SK-N-SH (cell line): ENCODE results near the gene ZNF777. TPM values are rescaled to one million over a fixed set of nuclear protein-coding genes. Genes with fewer than 3 reads are reported as not detected.

Experiments
- CTCF ChIA-PET: fragments of 300-600, 350-600 bp; formaldehyde crosslinking; extraction: SDS; loops from one replicate; lab custom pipeline; 2021; lab: Yijun Ruan, JAX
- POLR2A ChIA-PET: fragments of 350-600 bp; sonication (Branson Sonifier 250); formaldehyde crosslinking; extraction: SDS; loops from one replicate; lab custom pipeline; 2020; ENCODE audit warnings: antibody characterized with exemption, inconsistent platforms; lab: Yijun Ruan, JAX
- DNase-seq: peaks from one replicate; pipeline ENCODE4 v3.0.0; 2012
- H2AFZ ChIP-seq: fragments of 200-600 bp; sonication (generic); 2 replicates; pipeline ENCODE4 v1.8.1; 2016; ENCODE audit warnings: antibody characterized with exemption, mild to moderate bottlenecking, low read depth
- H3F3A ChIP-seq: fragments of 200-600 bp; sonication (generic); replicated peaks from 2 replicates; pipeline ENCODE3; 2016; ENCODE audit warnings: antibody characterized with exemption, mild to moderate bottlenecking; ENCODE audit not compliant: insufficient read depth
- H3K27ac ChIP-seq, 2 experiments: fragments of 200-500 bp in 1 of 2; fragments of 200-600 bp in 1 of 2; sonication (Bioruptor generic) in 1 of 2; sonication (generic), shearing (Covaris generic) in 1 of 2; 2 replicates each; pipeline versions ENCODE4 v1.5.1 to v1.6.1; 2014 to 2016; ENCODE audit warnings: low read depth in 2 of 2, inconsistent platforms in 1 of 2, low read length in 1 of 2, mild to moderate bottlenecking in 1 of 2, mixed read lengths in 1 of 2
- H3K27me3 ChIP-seq: fragments of 200-600 bp; sonication (generic), shearing (Covaris generic); 2 replicates; pipeline ENCODE4 v1.6.1; 2016; ENCODE audit warnings: mixed run types; ENCODE audit not compliant: insufficient read depth
- H3K36me3 ChIP-seq, 2 experiments: fragments of 200-500 bp in 1 of 2; fragments of 200-600 bp in 1 of 2; sonication (Bioruptor generic) in 1 of 2; sonication (generic) in 1 of 2; replicated peaks in 1 of 2; 2 replicates each; pipeline versions ENCODE3 to v1.5.1; 2014 to 2016; ENCODE audit warnings: low read length in 1 of 2, mild to moderate bottlenecking in 1 of 2; ENCODE audit not compliant: insufficient read depth in 2 of 2, control insufficient read depth in 1 of 2
- H3K4me1 ChIP-seq, 2 experiments: fragments of 200-500 bp in 1 of 2; fragments of 200-600 bp in 1 of 2; sonication (Bioruptor generic) in 1 of 2; sonication (generic), shearing (Covaris generic) in 1 of 2; 2 replicates each; pipeline versions ENCODE4 v1.5.1 to v1.6.1; 2014 to 2016; ENCODE audit warnings: low read depth in 1 of 2, low read length in 1 of 2, mixed run types in 1 of 2; ENCODE audit not compliant: insufficient read depth in 2 of 2, control insufficient read depth in 1 of 2
- H3K4me2 ChIP-seq: fragments of 200-600 bp; sonication (generic), shearing (Covaris generic); 2 replicates; pipeline ENCODE4 v1.6.1; 2017; ENCODE audit warnings: mixed run types
- H3K4me3 ChIP-seq, 2 experiments: fragments of 200-500 bp in 1 of 2; fragments of 200-600 bp in 1 of 2; sonication (Bioruptor generic) in 1 of 2; sonication (generic), shearing (Covaris generic) in 1 of 2; 2 replicates each; pipeline versions ENCODE4 v1.5.1 to v1.8.1; 2014 to 2016; ENCODE audit warnings: low read depth in 2 of 2, inconsistent platforms in 1 of 2, low read length in 1 of 2, mild to moderate bottlenecking in 1 of 2, mixed read lengths in 1 of 2, moderate library complexity in 1 of 2
- H3K79me2 ChIP-seq: fragments of 200-600 bp; sonication (generic); 2 replicates; pipeline ENCODE4 v1.8.1; 2017; ENCODE audit warnings: mild to moderate bottlenecking; ENCODE audit not compliant: insufficient read depth
- H3K9ac ChIP-seq: fragments of 200-600 bp; sonication (generic); 2 replicates; pipeline ENCODE4 v1.6.1; 2017; ENCODE audit warnings: mixed run types
- H3K9me2 ChIP-seq: fragments of 200-600 bp; sonication (generic); 2 replicates; pipeline ENCODE4 v1.6.1; 2017; ENCODE audit warnings: mixed run types
- H3K9me3 ChIP-seq: fragments of 200-600 bp; sonication (generic); 2 replicates; pipeline ENCODE4 v1.6.1; 2017; ENCODE audit warnings: mixed run types, mild to moderate bottlenecking, moderate library complexity
- H4K20me1 ChIP-seq: fragments of 200-600 bp; sonication (generic); 2 replicates; pipeline ENCODE4 v1.6.1; 2017; ENCODE audit warnings: mild to moderate bottlenecking, mixed run types; ENCODE audit not compliant: insufficient read depth
- CHD2 ChIP-seq: fragments of 150-350 bp; IDR thresholded peaks from 2 replicates; pipeline ENCODE4 v1.6.1; 2018; ENCODE audit warnings: low read length; ENCODE audit not compliant: partially characterized antibody
- ELF1 ChIP-seq: IDR thresholded peaks from 2 replicates; pipeline ENCODE4 v1.4.0; 2012
- EP300 ChIP-seq, 2 experiments: IDR thresholded peaks; 2 replicates each; pipeline versions ENCODE4 v1.4.0 to v1.6.1; 2012; ENCODE audit warnings: borderline replicate concordance in 1 of 2, low read depth in 1 of 2, low read length in 1 of 2
- EZH2phosphoT487 ChIP-seq: fragments of 200-600 bp; sonication (generic); IDR thresholded peaks from 2 replicates; pipeline ENCODE4 v1.6.1; 2017; ENCODE audit warnings: low read depth, mixed run types, mild to moderate bottlenecking, antibody characterized with exemption, moderate library complexity, borderline replicate concordance
- FOXJ3 ChIP-seq: sonication (generic); formaldehyde crosslinking; IDR thresholded peaks from 2 replicates; pipeline ENCODE4 v1.5.1; 2020; ENCODE audit warnings: mild to moderate bottlenecking, missing genetic modification reagents
- GABPA ChIP-seq: IDR thresholded peaks from 2 replicates; pipeline ENCODE4 v1.4.0; 2012; ENCODE audit warnings: low read depth, mild to moderate bottlenecking
- JUND ChIP-seq: IDR thresholded peaks from 2 replicates; pipeline ENCODE4 v1.4.0; 2012
- MEF2A ChIP-seq: IDR thresholded peaks from 2 replicates; pipeline ENCODE4 v1.4.0; 2012; ENCODE audit warnings: low read depth, borderline replicate concordance
- MXI1 ChIP-seq: IDR thresholded peaks from 2 replicates; pipeline ENCODE4 v1.6.1; 2012; ENCODE audit warnings: mild to moderate bottlenecking, low read depth, low read length, improper control_type of control experiment
- NFIC ChIP-seq: IDR thresholded peaks from 2 replicates; pipeline ENCODE4 v1.4.0; 2012; ENCODE audit warnings: borderline replicate concordance
- RCOR1 ChIP-seq: fragments of 150-350 bp; IDR thresholded peaks from 2 replicates; pipeline ENCODE4 v1.6.1; 2017; ENCODE audit warnings: antibody characterized with exemption, low read length
- RFX5 ChIP-seq: IDR thresholded peaks from 2 replicates; pipeline ENCODE4 v1.6.1; 2012; ENCODE audit warnings: mild to moderate bottlenecking, improper control_type of control experiment, low read length
- SMC3 ChIP-seq: IDR thresholded peaks from 2 replicates; pipeline ENCODE4 v1.6.1; 2012; ENCODE audit warnings: low read depth, low read length, improper control_type of control experiment
- YY1 ChIP-seq: IDR thresholded peaks from 2 replicates; pipeline ENCODE4 v1.4.0; 2012; ENCODE audit warnings: low read depth, mild to moderate bottlenecking
- polyA plus RNA-seq, 3 experiments: library from polyadenylated mRNA; depleted of rRNA; stranded (reverse); fragments of >200 nt; gene quantifications; 2 replicates each; pipeline ENCODE4 v1.2.3, GENCODE V29; 2012
- TF ChIP-seq, protein P1 (sequence below): fragments of 150-350 bp; IDR thresholded peaks from 2 replicates; pipeline ENCODE4 v1.6.1; 2017; ENCODE audit warnings: antibody characterized with exemption, low read length, low read depth, borderline replicate concordance
- TF ChIP-seq, protein P2 (sequence below): IDR thresholded peaks from 2 replicates; pipeline ENCODE4 v1.6.1; 2012; ENCODE audit warnings: mild to moderate bottlenecking, low read depth, low read length, moderate library complexity
- TF ChIP-seq, protein P3 (sequence below): IDR thresholded peaks from 2 replicates; pipeline ENCODE4 v1.4.0; 2012; ENCODE audit warnings: low read depth, borderline replicate concordance
- TF ChIP-seq, protein P4 (sequence below): fragments of 150-350 bp; IDR thresholded peaks from 2 replicates; pipeline ENCODE4 v1.6.1; 2016; ENCODE audit warnings: mild to moderate bottlenecking, low read depth, low read length

The ZNF777 gene
- polyA plus RNA-seq, 1 of the 3 experiments (the other 2 are of a cell fraction): 6.2 TPM

DNA sequence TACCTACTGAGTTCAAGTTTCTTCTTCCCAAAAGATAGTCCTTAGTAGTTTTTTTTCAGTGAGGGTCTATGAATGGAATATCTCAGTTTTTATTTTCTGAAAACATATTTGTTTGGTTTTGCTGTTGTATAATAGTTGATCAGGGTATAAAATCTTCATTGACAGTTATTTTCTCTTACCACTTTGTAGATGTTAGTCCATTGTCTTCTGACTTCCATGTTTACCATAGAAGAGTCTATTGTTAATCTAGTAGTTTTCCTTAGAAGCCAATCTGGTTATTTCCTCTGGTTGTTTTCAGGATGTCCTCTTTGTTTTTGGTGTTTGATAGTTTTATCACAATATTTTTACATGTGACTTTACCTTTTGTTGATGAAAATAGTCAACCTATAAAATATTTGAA, 5.5 kb upstream of the ZNF777 start:
- H3K4me3 ChIP-seq: no peak overlapping the region
- ChIA-PET POLR2A (no interaction called here), CTCF (no interaction called here)
- H3K79me2 ChIP-seq: peaks cover 5% of the 10 kb centered on the region
- H3K36me3 ChIP-seq: peaks cover 1 to 5% of the 10 kb centered on the region in 2 experiments
- H3K4me1 ChIP-seq: no peaks in the 10 kb centered on the region
- H3K27me3 ChIP-seq: no peaks in the 10 kb centered on the region
- DNase-seq: no peak
- H3K9me3 ChIP-seq: 0 out of 2 replicates have a peak, but pooled peaks cover 5% of the 10 kb centered on the region
- H3K27ac ChIP-seq: no peak overlapping the region
- TF ChIP-seq ELF1 (no peak), MXI1 (no peak), MEF2A (no peak), FOXJ3 (CRISPR knock-in tag) (no peak), EZH2phosphoT487 (no peak), RFX5 (no peak), JUND (no peak), SMC3 (no peak), NFIC (no peak), EP300 (IDR thresholded peaks at IDR 0.05; ENCODE audit: borderline replicate concordance in 1 of 2, low read depth in 1 of 2, low read length in 1 of 2) (no peak), GABPA (no peak), CHD2 (no peak), RCOR1 (no peak), YY1 (no peak)
- TF ChIP-seq, protein P1, sequence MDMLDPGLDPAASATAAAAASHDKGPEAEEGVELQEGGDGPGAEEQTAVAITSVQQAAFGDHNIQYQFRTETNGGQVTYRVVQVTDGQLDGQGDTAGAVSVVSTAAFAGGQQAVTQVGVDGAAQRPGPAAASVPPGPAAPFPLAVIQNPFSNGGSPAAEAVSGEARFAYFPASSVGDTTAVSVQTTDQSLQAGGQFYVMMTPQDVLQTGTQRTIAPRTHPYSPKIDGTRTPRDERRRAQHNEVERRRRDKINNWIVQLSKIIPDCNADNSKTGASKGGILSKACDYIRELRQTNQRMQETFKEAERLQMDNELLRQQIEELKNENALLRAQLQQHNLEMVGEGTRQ: no peak
- TF ChIP-seq, protein P2, sequence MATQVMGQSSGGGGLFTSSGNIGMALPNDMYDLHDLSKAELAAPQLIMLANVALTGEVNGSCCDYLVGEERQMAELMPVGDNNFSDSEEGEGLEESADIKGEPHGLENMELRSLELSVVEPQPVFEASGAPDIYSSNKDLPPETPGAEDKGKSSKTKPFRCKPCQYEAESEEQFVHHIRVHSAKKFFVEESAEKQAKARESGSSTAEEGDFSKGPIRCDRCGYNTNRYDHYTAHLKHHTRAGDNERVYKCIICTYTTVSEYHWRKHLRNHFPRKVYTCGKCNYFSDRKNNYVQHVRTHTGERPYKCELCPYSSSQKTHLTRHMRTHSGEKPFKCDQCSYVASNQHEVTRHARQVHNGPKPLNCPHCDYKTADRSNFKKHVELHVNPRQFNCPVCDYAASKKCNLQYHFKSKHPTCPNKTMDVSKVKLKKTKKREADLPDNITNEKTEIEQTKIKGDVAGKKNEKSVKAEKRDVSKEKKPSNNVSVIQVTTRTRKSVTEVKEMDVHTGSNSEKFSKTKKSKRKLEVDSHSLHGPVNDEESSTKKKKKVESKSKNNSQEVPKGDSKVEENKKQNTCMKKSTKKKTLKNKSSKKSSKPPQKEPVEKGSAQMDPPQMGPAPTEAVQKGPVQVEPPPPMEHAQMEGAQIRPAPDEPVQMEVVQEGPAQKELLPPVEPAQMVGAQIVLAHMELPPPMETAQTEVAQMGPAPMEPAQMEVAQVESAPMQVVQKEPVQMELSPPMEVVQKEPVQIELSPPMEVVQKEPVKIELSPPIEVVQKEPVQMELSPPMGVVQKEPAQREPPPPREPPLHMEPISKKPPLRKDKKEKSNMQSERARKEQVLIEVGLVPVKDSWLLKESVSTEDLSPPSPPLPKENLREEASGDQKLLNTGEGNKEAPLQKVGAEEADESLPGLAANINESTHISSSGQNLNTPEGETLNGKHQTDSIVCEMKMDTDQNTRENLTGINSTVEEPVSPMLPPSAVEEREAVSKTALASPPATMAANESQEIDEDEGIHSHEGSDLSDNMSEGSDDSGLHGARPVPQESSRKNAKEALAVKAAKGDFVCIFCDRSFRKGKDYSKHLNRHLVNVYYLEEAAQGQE: no peak
- TF ChIP-seq, protein P3, sequence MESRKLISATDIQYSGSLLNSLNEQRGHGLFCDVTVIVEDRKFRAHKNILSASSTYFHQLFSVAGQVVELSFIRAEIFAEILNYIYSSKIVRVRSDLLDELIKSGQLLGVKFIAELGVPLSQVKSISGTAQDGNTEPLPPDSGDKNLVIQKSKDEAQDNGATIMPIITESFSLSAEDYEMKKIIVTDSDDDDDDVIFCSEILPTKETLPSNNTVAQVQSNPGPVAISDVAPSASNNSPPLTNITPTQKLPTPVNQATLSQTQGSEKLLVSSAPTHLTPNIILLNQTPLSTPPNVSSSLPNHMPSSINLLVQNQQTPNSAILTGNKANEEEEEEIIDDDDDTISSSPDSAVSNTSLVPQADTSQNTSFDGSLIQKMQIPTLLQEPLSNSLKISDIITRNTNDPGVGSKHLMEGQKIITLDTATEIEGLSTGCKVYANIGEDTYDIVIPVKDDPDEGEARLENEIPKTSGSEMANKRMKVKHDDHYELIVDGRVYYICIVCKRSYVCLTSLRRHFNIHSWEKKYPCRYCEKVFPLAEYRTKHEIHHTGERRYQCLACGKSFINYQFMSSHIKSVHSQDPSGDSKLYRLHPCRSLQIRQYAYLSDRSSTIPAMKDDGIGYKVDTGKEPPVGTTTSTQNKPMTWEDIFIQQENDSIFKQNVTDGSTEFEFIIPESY: no peak
- TF ChIP-seq, protein P4, sequence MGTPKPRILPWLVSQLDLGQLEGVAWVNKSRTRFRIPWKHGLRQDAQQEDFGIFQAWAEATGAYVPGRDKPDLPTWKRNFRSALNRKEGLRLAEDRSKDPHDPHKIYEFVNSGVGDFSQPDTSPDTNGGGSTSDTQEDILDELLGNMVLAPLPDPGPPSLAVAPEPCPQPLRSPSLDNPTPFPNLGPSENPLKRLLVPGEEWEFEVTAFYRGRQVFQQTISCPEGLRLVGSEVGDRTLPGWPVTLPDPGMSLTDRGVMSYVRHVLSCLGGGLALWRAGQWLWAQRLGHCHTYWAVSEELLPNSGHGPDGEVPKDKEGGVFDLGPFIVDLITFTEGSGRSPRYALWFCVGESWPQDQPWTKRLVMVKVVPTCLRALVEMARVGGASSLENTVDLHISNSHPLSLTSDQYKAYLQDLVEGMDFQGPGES: no peak
- H3F3A ChIP-seq: no peaks in the 10 kb centered on the region
- no peak overlapping the region for H3K9ac ChIP-seq
- no peak overlapping the region for H2AFZ ChIP-seq
- no peaks in the 10 kb centered on the region for H4K20me1 ChIP-seq
- H3K4me2 ChIP-seq: no peak overlapping the region
- no peaks in the 10 kb centered on the region for H3K9me2 ChIP-seq
